Measurements from ENCODE around the gene CHMP4B.

GRCh38 chr20:33851842-33852466 lies 40.8 kb downstream of the CHMP4B start:
- TF ChIP-seq EP300 (IDR thresholded peaks at IDR 0.05) (no peak), CTCF (IDR thresholded peaks at IDR 0.05) (no peak), POLR2A (IDR thresholded peaks at IDR 0.05) (no peak)

Measured in upper lobe of left lung (tissue), 4 donors.